Testis (tissue), 3 donors: ENCODE results near the gene SGF29. TPM values are rescaled to one million over a fixed set of nuclear protein-coding genes. Genes with fewer than 3 reads are reported as not detected.

Experiments used
- DNase-seq: peaks from one replicate; pipeline ENCODE4 v3.0.0-alpha.2; 2019
- H3K27ac ChIP-seq, 2 donors: fragments of 200-600 bp; sonication (generic); one replicate each; pipeline ENCODE4 v1.5.1; 2019
- H3K27me3 ChIP-seq: fragments of 200-600 bp; sonication (generic); one replicate; pipeline ENCODE4 v1.5.1; 2019
- H3K36me3 ChIP-seq: fragments of 200-600 bp; sonication (generic); one replicate; pipeline ENCODE4 v1.5.1; 2017; ENCODE audit warnings: low read depth; ENCODE audit errors: missing control alignments
- H3K4me1 ChIP-seq: fragments of 200-600 bp; sonication (generic); one replicate; pipeline ENCODE4 v1.5.1; 2019
- H3K4me3 ChIP-seq, 2 donors: fragments of 200-600 bp; sonication (generic); one replicate each; pipeline ENCODE4 v1.5.1; 2017 to 2019
- H3K9me3 ChIP-seq: fragments of 200-600 bp; sonication (generic); one replicate; pipeline ENCODE4 v1.5.1; 2017
- CTCF ChIP-seq, 3 experiments: fragments of 450-650 bp in 2 of 3; fragments of 200-600 bp in 1 of 3; sonication (generic) in 1 of 3; IDR thresholded peaks; one replicate each; pipeline ENCODE4 v1.5.1; 2016 to 2019; ENCODE audit warnings: antibody characterized with exemption in 3 of 3, mild to moderate bottlenecking in 2 of 3, moderate library complexity in 1 of 3
- POLR2A ChIP-seq: fragments of 450-650 bp; IDR thresholded peaks from one replicate; pipeline ENCODE4 v1.6.1; 2017; ENCODE audit warnings: antibody characterized with exemption, mild to moderate bottlenecking, moderate library complexity
- WGBS, 2 donors: methylation state at CpG; one replicate each; pipeline ENCODE4 v1.1.5; 2018; 5-methylcytosine and 5-hydroxymethylcytosine counted together
- intact Hi-C: fragments of 100-400 bp; cut with DNase I; formaldehyde crosslinking; loops from one replicate; pipeline ENCODE4 v1.15.1; 2023; ENCODE audit warnings: low total_unique reads
- polyA plus RNA-seq: library from polyadenylated mRNA; stranded (reverse); fragments of 350-450 nt; fragmentation: Illumina TruSeq; extraction: RNeasy Lipid Tissue Mini Kit (QIAGEN cat#74804); gene quantifications from one replicate; pipeline ENCODE4 v1.2.3, GENCODE V29; 2014; ENCODE audit warnings: low read depth, low replicate concordance; ENCODE audit not compliant: insufficient read depth
- total RNA-seq, 2 donors: library from RNA; depleted of rRNA; stranded (reverse); fragments of >200 nt; gene quantifications; one replicate each; pipeline ENCODE4 v1.2.3, GENCODE V29; 2016

SGF29 gene
- total and polyA plus RNA-seq, 3 donors from 2014 or later: 76.7 to 94.5 (median 82.3) TPM

- TF ChIP-seq POLR2A (no peak), CTCF (IDR thresholded peaks at IDR 0.05) (no peak)
- Histone ChIP-seq H3K27me3 (no peaks in the 10 kb centered on the region), H3K9me3 (no peaks in the 10 kb centered on the region), H3K4me3 (no peak overlapping the region), H3K4me1 (peaks cover 36% of the 10 kb centered on the region), H3K36me3 (no peaks in the 10 kb centered on the region), H3K27ac (no peak overlapping the region)
- 79 to 86% methylated on average over 2 of the region's 2 CpGs for WGBS, 2 donors
- no peak for DNase-seq
- intact Hi-C loops: no loop called here
These were observed 21.2 kb downstream of the SGF29 start for GRCh38 chr16:28574925-28575324.

- TF ChIP-seq CTCF (IDR thresholded peaks at IDR 0.05): no peak
- TF ChIP-seq POLR2A: no peak
- DNase-seq: no peak
- Histone ChIP-seq H3K4me3 (no peak overlapping the region), H3K4me1 (peaks cover 36% of the 10 kb centered on the region), H3K27ac (no peak overlapping the region), H3K27me3 (no peaks in the 10 kb centered on the region), H3K36me3 (no peaks in the 10 kb centered on the region), H3K9me3 (no peaks in the 10 kb centered on the region)
- intact Hi-C loops: no loop called here
- 93 to 94% methylated on average over 8 of the region's 8 CpGs for WGBS, 2 donors
These were observed 21.9 kb downstream of the SGF29 start for GRCh38 chr16:28575446-28576109.

- Histone ChIP-seq H3K9me3 (no peaks in the 10 kb centered on the region), H3K27ac (no peak overlapping the region), H3K27me3 (no peaks in the 10 kb centered on the region), H3K4me3 (no peak overlapping the region), H3K36me3 (no peaks in the 10 kb centered on the region), H3K4me1 (peaks cover 5% of the 10 kb centered on the region)
- TF ChIP-seq CTCF (IDR thresholded peaks at IDR 0.05) (no peak), POLR2A (no peak)
- 95 to 96% methylated on average over 15 of the region's 15 CpGs for WGBS, 2 donors
- intact Hi-C loops: no loop called here
- DNase-seq: no peak
These were observed 27.1 kb downstream of the SGF29 start for GRCh38 chr16:28580726-28581315.

- H3K4me1 ChIP-seq: peaks cover 5% of the 10 kb centered on the region
- no peak overlapping the region for H3K4me3 ChIP-seq
- DNase-seq: peak; percentile 36
- WGBS, 2 donors: 64 to 85% methylated on average over 11 of the region's 11 CpGs
- no peaks in the 10 kb centered on the region for H3K9me3 ChIP-seq
- H3K27ac ChIP-seq: no peak overlapping the region
- intact Hi-C loops: no loop called here
- TF ChIP-seq CTCF (IDR thresholded peaks at IDR 0.05): no peak
- no peak for TF ChIP-seq POLR2A
- no peaks in the 10 kb centered on the region for H3K27me3 ChIP-seq
- no peaks in the 10 kb centered on the region for H3K36me3 ChIP-seq
These were observed 32.0 kb downstream of the SGF29 start for GRCh38 chr16:28585674-28586073.

GRCh38 chr16:28586466-28586865 lies 32.7 kb downstream of the SGF29 start:
- no peak for DNase-seq
- H3K27me3 ChIP-seq: no peaks in the 10 kb centered on the region
- intact Hi-C loops: no loop called here
- no peak overlapping the region for H3K4me3 ChIP-seq
- peaks cover 5% of the 10 kb centered on the region for H3K4me1 ChIP-seq
- 76 to 78% methylated on average over 3 of the region's 3 CpGs for WGBS, 2 donors
- no peaks in the 10 kb centered on the region for H3K36me3 ChIP-seq
- H3K9me3 ChIP-seq: no peaks in the 10 kb centered on the region
- H3K27ac ChIP-seq: no peak overlapping the region
- TF ChIP-seq CTCF (IDR thresholded peaks at IDR 0.05): no peak
- TF ChIP-seq POLR2A: no peak
